ENCODE results near the gene KLLN. TPM values are rescaled to one million over a fixed set of nuclear protein-coding genes. Genes with fewer than 3 reads are reported as not detected.
A peak's percentile ranks its signal among the peaks of the same experiment; 100 is the strongest.

KLLN gene
- total and polyA plus RNA-seq, 2 donors (not counting 1 experiment from before 2014, with no cell fraction given), result 0.49 to 0.66 TPM

DNA sequence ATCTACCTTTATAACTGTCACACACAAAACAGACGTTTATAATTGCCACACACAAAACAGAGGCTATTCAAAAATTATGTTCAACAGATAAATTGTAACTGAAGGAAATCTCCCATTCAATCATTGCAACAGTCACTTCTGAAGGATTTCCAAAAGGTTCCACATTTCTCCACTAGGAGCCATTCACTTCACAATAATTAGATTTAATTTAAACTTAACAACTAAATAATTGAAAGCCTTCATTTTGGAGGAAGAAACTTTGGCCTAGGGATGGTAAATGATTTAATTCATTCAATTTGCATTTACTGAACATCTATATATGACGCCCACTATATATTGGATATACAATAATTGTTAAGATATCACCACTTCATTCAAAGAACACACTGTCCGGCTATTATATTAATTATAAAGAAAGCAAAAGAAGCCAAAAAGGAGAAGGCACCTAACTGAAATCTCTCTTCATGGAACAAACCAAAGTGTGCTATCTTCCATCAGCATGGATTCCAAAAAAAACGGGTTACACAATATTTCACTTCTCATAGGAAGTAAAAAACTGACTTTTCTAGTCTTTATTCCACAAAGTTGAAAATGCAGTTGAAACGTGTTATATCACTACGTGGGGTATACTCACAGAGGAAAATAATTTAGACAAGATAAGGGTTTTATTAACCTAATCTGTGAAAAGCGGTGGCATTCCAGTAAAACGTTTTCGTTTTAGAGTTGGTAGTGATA is 47.0 kb downstream of the KLLN start:
- H3K4me1 ChIP-seq (ENCODE audit: control insufficient read depth, extremely low read depth, insufficient read depth, low read length), result peaks cover 6% of the 10 kb centered on the region
- H3K4me3 ChIP-seq (replicated peaks in 1 of 4; ENCODE audit: control extremely low read depth in 1 of 4, insufficient read depth in 1 of 4, low read depth in 3 of 4, low read length in 4 of 4), result peak overlapping the region; percentile 82 to 97 (median 90)
- H3K36me3 ChIP-seq (ENCODE audit: control insufficient read depth, insufficient read depth, low read length), result peaks cover 4% of the 10 kb centered on the region
- no peak overlapping the region for H2AFZ ChIP-seq (ENCODE audit: low read length)
- no peak overlapping the region for H3K27ac ChIP-seq (ENCODE audit: insufficient read depth, low read length)
- H3K79me2 ChIP-seq (ENCODE audit: control insufficient read depth, insufficient read depth, low read length), result peaks cover 42% of the 10 kb centered on the region
- peak overlapping the region; percentile 94 for H3K4me2 ChIP-seq (ENCODE audit: extremely low read depth, insufficient read depth, low read length)
- H3K9ac ChIP-seq (ENCODE audit: insufficient read depth, low read length), result no peak overlapping the region
- TF ChIP-seq EZH2 (IDR thresholded peaks at IDR 0.05; ENCODE audit: low read length, missing control alignments), result no peak
- TF ChIP-seq, protein P1, sequence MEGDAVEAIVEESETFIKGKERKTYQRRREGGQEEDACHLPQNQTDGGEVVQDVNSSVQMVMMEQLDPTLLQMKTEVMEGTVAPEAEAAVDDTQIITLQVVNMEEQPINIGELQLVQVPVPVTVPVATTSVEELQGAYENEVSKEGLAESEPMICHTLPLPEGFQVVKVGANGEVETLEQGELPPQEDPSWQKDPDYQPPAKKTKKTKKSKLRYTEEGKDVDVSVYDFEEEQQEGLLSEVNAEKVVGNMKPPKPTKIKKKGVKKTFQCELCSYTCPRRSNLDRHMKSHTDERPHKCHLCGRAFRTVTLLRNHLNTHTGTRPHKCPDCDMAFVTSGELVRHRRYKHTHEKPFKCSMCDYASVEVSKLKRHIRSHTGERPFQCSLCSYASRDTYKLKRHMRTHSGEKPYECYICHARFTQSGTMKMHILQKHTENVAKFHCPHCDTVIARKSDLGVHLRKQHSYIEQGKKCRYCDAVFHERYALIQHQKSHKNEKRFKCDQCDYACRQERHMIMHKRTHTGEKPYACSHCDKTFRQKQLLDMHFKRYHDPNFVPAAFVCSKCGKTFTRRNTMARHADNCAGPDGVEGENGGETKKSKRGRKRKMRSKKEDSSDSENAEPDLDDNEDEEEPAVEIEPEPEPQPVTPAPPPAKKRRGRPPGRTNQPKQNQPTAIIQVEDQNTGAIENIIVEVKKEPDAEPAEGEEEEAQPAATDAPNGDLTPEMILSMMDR (conservative IDR thresholded peaks at IDR 0.05 in 1 of 2, IDR thresholded peaks at IDR 0.05 in 1 of 2; ENCODE audit: low read depth in 1 of 2, low read length in 2 of 2), result no peak
- H4K20me1 ChIP-seq (ENCODE audit: control insufficient read depth, extremely low read depth, insufficient read depth, low read length), result no peaks in the 10 kb centered on the region
- no peak for DNase-seq (ENCODE audit: low read depth in 2 of 2)
- no peaks in the 10 kb centered on the region for H3K27me3 ChIP-seq (ENCODE audit: control insufficient read depth, insufficient read depth, low read length)
- H3K9me3 ChIP-seq (ENCODE audit: control insufficient read depth, insufficient read depth, low read depth, low read length), result no peaks in the 10 kb centered on the region

Other genes with a start within 250 kb of the KLLN start
- gene PAPSS2, start 203.7 kb downstream of the KLLN start, total RNA-seq, result 51.1 and 102 TPM in 2 replicates
- gene PAPSS2, start 203.7 kb downstream of the KLLN start, polyA plus RNA-seq, result 175 and 286 TPM in 2 replicates
- 32.1 and 34.7 TPM in 2 replicates for gene ATAD1, start 45.3 kb downstream of the KLLN start, total RNA-seq
- 34.9 and 49.0 TPM in 2 replicates for gene ATAD1, start 45.3 kb downstream of the KLLN start, polyA plus RNA-seq
- 200 and 222 TPM in 2 replicates for gene PTEN, start 92 bp upstream of the KLLN start, total RNA-seq
- 50.9 and 60.2 TPM in 2 replicates for gene PTEN, start 92 bp upstream of the KLLN start, polyA plus RNA-seq